Astrocyte of the spinal cord (primary cell): ENCODE measurements around the gene MCUB.
"Not testable (repeated sequence)": the region's sequence is repeated elsewhere in the genome, so short reads cannot be mapped to it uniquely, and the experiment has no call there.

Source experiments
- DNase-seq: peaks from one replicate; pipeline ENCODE4 v3.0.0; 2011; ENCODE audit warnings: low read depth, low spot score
- H3K4me3 ChIP-seq: 2 replicates; pipeline ENCODE4 v1.5.1; 2011; ENCODE audit warnings: low read depth, mild to moderate bottlenecking, low read length, moderate library complexity
- CTCF ChIP-seq: IDR thresholded peaks from 2 replicates; pipeline ENCODE4 v1.5.1; 2012; ENCODE audit warnings: low read depth, mild to moderate bottlenecking, low read length, inconsistent platforms
- in situ Hi-C: cut with HindIII; loops from 2 replicates; pipeline ENCODE4 v1.10.0; 2017; ENCODE audit warnings: low sequenced_read_pairs

The MCUB gene

GRCh38 chr4:109559983-109560686 lies at the start of gene MCUB:
MCUB (plus strand) TSS chr4:109560246; CDS start chr4:109560338, 92 bp downstream.
- in situ Hi-C loops, result no loop called here
- DNase-seq, result peak; percentile 89
- TF ChIP-seq CTCF, result no peak
- H3K4me3 ChIP-seq, result peak within 1 kb of the TSS; percentile 77

GRCh38 chr4:109510687-109511086 lies 49.4 kb upstream of the MCUB start:
- in situ Hi-C loops, result no loop called here
- no peak for DNase-seq
- no peak for TF ChIP-seq CTCF
- no peak overlapping the region for H3K4me3 ChIP-seq

- TF ChIP-seq CTCF, result no peak
- DNase-seq, result no peak
- in situ Hi-C loops, result no loop called here
- no peak overlapping the region for H3K4me3 ChIP-seq
Measured at GRCh38 chr4:109511414-109511813, 48.6 kb upstream of the MCUB start.

- DNase-seq, H3K4me3 ChIP-seq, in situ Hi-C loops: not testable (repeated sequence)
Measured at GRCh38 chr4:109513368-109513767, 46.7 kb upstream of the MCUB start.

GRCh38 chr4:109532182-109532581 lies 27.9 kb upstream of the MCUB start:
- no peak overlapping the region for H3K4me3 ChIP-seq
- no peak for TF ChIP-seq CTCF
- in situ Hi-C loops, result no loop called here
- DNase-seq, result no peak

GRCh38 chr4:109545401-109545800 lies 14.6 kb upstream of the MCUB start:
- no peak for TF ChIP-seq CTCF
- no peak for DNase-seq
- no peak overlapping the region for H3K4me3 ChIP-seq
- in situ Hi-C loops, result no loop called here

GRCh38 chr4:109547394-109547793 lies 12.7 kb upstream of the MCUB start:
- in situ Hi-C loops, result no loop called here
- DNase-seq, result no peak
- TF ChIP-seq CTCF, result no peak
- no peak overlapping the region for H3K4me3 ChIP-seq
